Epidermal melanocyte (primary cell): ENCODE data around the gene RALGPS2.

Experiments used
- DNase-seq: peaks from one replicate; pipeline ENCODE4 v3.0.0; 2011; ENCODE audit warnings: low spot score; ENCODE audit not compliant: insufficient read length

The RALGPS2 gene

GRCh38 chr1:178724728-178725465 lies at the start of gene RALGPS2:
RALGPS2 (plus strand) TSS chr1:178725244; CDS start chr1:178776765, 51,521 bp downstream.
- DNase-seq = peak; percentile 44

- DNase-seq = no peak
These were observed 45.8 kb upstream of the RALGPS2 start for GRCh38 chr1:178679237-178679636.

GRCh38 chr1:178682429-178682828 lies 42.6 kb upstream of the RALGPS2 start:
- DNase-seq = no peak

GRCh38 chr1:178682886-178683285 lies 42.2 kb upstream of the RALGPS2 start:
- DNase-seq = no peak

- DNase-seq = no peak
These were observed 41.8 kb upstream of the RALGPS2 start for GRCh38 chr1:178683291-178683690.

GRCh38 chr1:178684111-178684510 lies 40.9 kb upstream of the RALGPS2 start:
- no peak for DNase-seq

GRCh38 chr1:178684542-178685000 lies 40.5 kb upstream of the RALGPS2 start:
- DNase-seq = no peak

GRCh38 chr1:178686407-178686806 lies 38.6 kb upstream of the RALGPS2 start:
- no peak for DNase-seq

GRCh38 chr1:178688244-178688643 lies 36.8 kb upstream of the RALGPS2 start:
- no peak for DNase-seq

GRCh38 chr1:178689769-178690168 lies 35.3 kb upstream of the RALGPS2 start:
- DNase-seq = no peak

- no peak for DNase-seq
These were observed 34.5 kb upstream of the RALGPS2 start for GRCh38 chr1:178690496-178690895.

- no peak for DNase-seq
These were observed 32.3 kb upstream of the RALGPS2 start for GRCh38 chr1:178692564-178693327.

- no peak for DNase-seq
These were observed 31.7 kb upstream of the RALGPS2 start for GRCh38 chr1:178693366-178693765.

- DNase-seq = no peak
These were observed 30.0 kb upstream of the RALGPS2 start for GRCh38 chr1:178694923-178695525.

- DNase-seq = no peak
These were observed 22.9 kb upstream of the RALGPS2 start for GRCh38 chr1:178702146-178702545.

- no peak for DNase-seq
These were observed 20.2 kb upstream of the RALGPS2 start for GRCh38 chr1:178704833-178705232.

GRCh38 chr1:178706432-178706831 lies 18.6 kb upstream of the RALGPS2 start:
- no peak for DNase-seq

GRCh38 chr1:178713259-178713658 lies 11.8 kb upstream of the RALGPS2 start:
- no peak for DNase-seq

GRCh38 chr1:178714453-178714852 lies 10.6 kb upstream of the RALGPS2 start:
- DNase-seq = no peak

- no peak for DNase-seq
These were observed 8.9 kb upstream of the RALGPS2 start for GRCh38 chr1:178716111-178716510.

- no peak for DNase-seq
These were observed 6.5 kb upstream of the RALGPS2 start for GRCh38 chr1:178718520-178718919.

GRCh38 chr1:178723546-178723945 lies 1.5 kb upstream of the RALGPS2 start:
- no peak for DNase-seq
